Activated CD8-positive, alpha-beta memory T cell treated with anti-CD3 and anti-CD28 coated beads for 36 hours (primary cell): Measurements from ENCODE around the gene C1QTNF9. TPM values are rescaled to one million over a fixed set of nuclear protein-coding genes. Genes with fewer than 3 reads are reported as not detected.
"Not testable (repeated sequence)": the region's sequence is repeated elsewhere in the genome, so short reads cannot be mapped to it uniquely, and the experiment has no call there.

Experiments
- CTCF ChIA-PET: fragments of 350-600 bp; sonication (Branson Sonifier 250); formaldehyde crosslinking; loops from one replicate; lab custom pipeline; 2021; ENCODE audit warnings: antibody characterized with exemption; lab: Charles Lee
- POLR2A ChIA-PET: fragments of 350-600 bp; sonication (Branson Sonifier 250); formaldehyde crosslinking; loops from one replicate; lab custom pipeline; 2021; ENCODE audit warnings: antibody characterized with exemption; lab: Charles Lee
- total RNA-seq, 2 experiments: library from RNA; stranded (reverse); gene quantifications; one replicate each; pipeline ENCODE4 v1.2.3, GENCODE V29; 2021

C1QTNF9 gene
- total RNA-seq: not detected

GRCh38 chr13:24309300-24309699 is at the start of gene C1QTNF9:
Gene C1QTNF9, plus strand, starts transcription at chr13:24309580. Its CDS starts 6,424 bp downstream, at chr13:24316004.
- CTCF ChIA-PET, POLR2A ChIA-PET: not testable (repeated sequence)

GRCh38 chr13:24261566-24261965 is 47.8 kb upstream of the C1QTNF9 start:
- ChIA-PET POLR2A (interaction anchor here (1.4 kb wide), 1 partner anchor 10 kb away, joined by 6 read pairs; no protein-coding TSS in a partner anchor), CTCF (interaction anchor here (0.6 to 0.9 kb wide), 2 partner anchors 9 to 10 kb away, joined by 3 read pairs; no protein-coding TSS in a partner anchor)

GRCh38 chr13:24263632-24264031 is 45.7 kb upstream of the C1QTNF9 start:
- ChIA-PET CTCF (interaction anchor here (0.8 to 3.0 kb wide), 3 partner anchors 8 to 12 kb away, joined by 4 to 14 read pairs (median 6); no protein-coding TSS in a partner anchor), POLR2A (interaction anchor here (3.0 to 3.3 kb wide), 2 partner anchors 11 kb away, joined by 18 to 26 read pairs; no protein-coding TSS in a partner anchor)

GRCh38 chr13:24264976-24265375 is 44.4 kb upstream of the C1QTNF9 start:
- ChIA-PET POLR2A (interaction anchor here (1.2 to 3.3 kb wide), 3 partner anchors 9 to 13 kb away, joined by 4 to 26 read pairs (median 18); no protein-coding TSS in a partner anchor), CTCF (interaction anchor here (1.0 to 3.0 kb wide), 3 partner anchors 9 to 14 kb away, joined by 3 to 14 read pairs (median 6); no protein-coding TSS in a partner anchor)

GRCh38 chr13:24265453-24265852 is 43.9 kb upstream of the C1QTNF9 start:
- ChIA-PET POLR2A (interaction anchor here (1.2 to 3.3 kb wide), 3 partner anchors 9 to 13 kb away, joined by 4 to 26 read pairs (median 18); no protein-coding TSS in a partner anchor), CTCF (interaction anchor here (0.9 to 3.0 kb wide), 4 partner anchors 9 to 14 kb away, joined by 3 to 14 read pairs (median 4); no protein-coding TSS in a partner anchor)

- POLR2A ChIA-PET: interaction anchor here (1.1 kb wide), 1 partner anchor 13 kb away, joined by 4 read pairs; no protein-coding TSS in a partner anchor
- CTCF ChIA-PET: interaction anchor here (1.1 kb wide), 1 partner anchor 16 kb away, joined by 3 read pairs; no protein-coding TSS in a partner anchor
These were observed 42.1 kb upstream of the C1QTNF9 start for GRCh38 chr13:24267274-24267673.

- POLR2A ChIA-PET: interaction anchor here (1.1 kb wide), 1 partner anchor 13 kb away, joined by 4 read pairs; no protein-coding TSS in a partner anchor
- CTCF ChIA-PET: interaction anchor here (1.1 kb wide), 1 partner anchor 16 kb away, joined by 3 read pairs; no protein-coding TSS in a partner anchor
These were observed 41.6 kb upstream of the C1QTNF9 start for GRCh38 chr13:24267801-24268200.

- ChIA-PET CTCF (interaction anchor here (1.1 to 2.0 kb wide), 5 partner anchors 8 to 41 kb away, joined by 3 to 7 read pairs (median 4); no protein-coding TSS in a partner anchor), POLR2A (interaction anchor here (0.7 to 1.1 kb wide), 2 partner anchors 16 to 41 kb away, joined by 3 to 4 read pairs; no protein-coding TSS in a partner anchor)
These were observed 39.6 kb upstream of the C1QTNF9 start for GRCh38 chr13:24269821-24270220.

GRCh38 chr13:24270639-24271141 is 38.7 kb upstream of the C1QTNF9 start:
- POLR2A ChIA-PET: interaction anchor here (0.8 to 1.3 kb wide), 3 partner anchors 17 to 37 kb away, joined by 3 to 11 read pairs (median 4); no protein-coding TSS in a partner anchor
- CTCF ChIA-PET: interaction anchor here (0.6 to 2.0 kb wide), 6 partner anchors 9 to 237 kb away, joined by 3 to 7 read pairs (median 4); no protein-coding TSS in a partner anchor

GRCh38 chr13:24271231-24271600 is 38.2 kb upstream of the C1QTNF9 start:
- ChIA-PET CTCF (interaction anchor here (1.9 to 2.0 kb wide), 2 partner anchors 20 to 43 kb away, joined by 4 to 5 read pairs; no protein-coding TSS in a partner anchor), POLR2A (interaction anchor here (0.8 to 1.3 kb wide), 2 partner anchors 20 to 38 kb away, joined by 3 to 11 read pairs; no protein-coding TSS in a partner anchor)

GRCh38 chr13:24271601-24272451 is 37.6 kb upstream of the C1QTNF9 start:
- ChIA-PET CTCF (interaction anchor here (2.0 to 3.4 kb wide), 2 partner anchors 18 to 43 kb away, joined by 5 to 29 read pairs; no protein-coding TSS in a partner anchor), POLR2A (interaction anchor here (0.8 to 1.4 kb wide), 4 partner anchors 16 to 38 kb away, joined by 3 to 7 read pairs (median 4); no protein-coding TSS in a partner anchor)

- POLR2A ChIA-PET: interaction anchor here (0.5 to 3.0 kb wide), 5 partner anchors 7 to 232 kb away, joined by 3 to 18 read pairs (median 6); no protein-coding TSS in a partner anchor
- CTCF ChIA-PET: interaction anchor here (3.4 kb wide), 1 partner anchor 19 kb away, joined by 29 read pairs; no protein-coding TSS in a partner anchor
These were observed 36.8 kb upstream of the C1QTNF9 start for GRCh38 chr13:24272452-24273161.

GRCh38 chr13:24273926-24274325 is 35.5 kb upstream of the C1QTNF9 start:
- ChIA-PET POLR2A (interaction anchor here (0.8 to 3.0 kb wide), 5 partner anchors 9 to 22 kb away, joined by 3 to 18 read pairs (median 4); no protein-coding TSS in a partner anchor), CTCF (interaction anchor here (1.2 to 3.4 kb wide), 3 partner anchors 9 to 20 kb away, joined by 4 to 29 read pairs (median 14); no protein-coding TSS in a partner anchor)

GRCh38 chr13:24274452-24275021 is 34.8 kb upstream of the C1QTNF9 start:
- POLR2A ChIA-PET: interaction anchor here (0.8 to 3.0 kb wide), 5 partner anchors 9 to 23 kb away, joined by 3 to 18 read pairs (median 4); no protein-coding TSS in a partner anchor
- CTCF ChIA-PET: interaction anchor here (1.2 to 3.4 kb wide), 3 partner anchors 9 to 21 kb away, joined by 4 to 29 read pairs (median 14); no protein-coding TSS in a partner anchor

GRCh38 chr13:24275041-24275440 is 34.3 kb upstream of the C1QTNF9 start:
- ChIA-PET POLR2A (interaction anchor here (1.3 to 3.0 kb wide), 3 partner anchors 10 to 21 kb away, joined by 4 to 18 read pairs (median 9); no protein-coding TSS in a partner anchor), CTCF (interaction anchor here (1.6 to 3.4 kb wide), 2 partner anchors 10 to 21 kb away, joined by 14 to 29 read pairs; no protein-coding TSS in a partner anchor)

- ChIA-PET CTCF (no interaction called here), POLR2A (no interaction called here)
These were observed 33.1 kb upstream of the C1QTNF9 start for GRCh38 chr13:24276306-24276705.

- ChIA-PET CTCF (no interaction called here), POLR2A (interaction anchor here (0.7 kb wide), 1 partner anchor 52 kb away, joined by 7 read pairs; no protein-coding TSS in a partner anchor)
These were observed 32.5 kb upstream of the C1QTNF9 start for GRCh38 chr13:24276861-24277260.
